MCF 10A (cell line): ENCODE measurements around the gene SEMA3D. TPM values are rescaled to one million over a fixed set of nuclear protein-coding genes. Genes with fewer than 3 reads are reported as not detected.

ENCODE experiments used
- BruUV-seq: library from RNA; stranded (reverse); fragments of 400-500 nt; replicated peaks from 2 replicates; lab custom pipeline; 2021; lab: Mats Ljungman, UMichigan
- CTCF ChIA-PET: fragments of 300-600 bp; sonication (Branson Sonifier 250); formaldehyde crosslinking; extraction: SDS; loops from one replicate; lab custom pipeline; 2021; ENCODE audit warnings: antibody characterized with exemption, inconsistent platforms; lab: Yijun Ruan, JAX
- POLR2A ChIA-PET: fragments of 300-600, 350-650 bp; sonication (Branson Sonifier 250); formaldehyde crosslinking; extraction: SDS; loops from one replicate; lab custom pipeline; 2020; ENCODE audit warnings: antibody characterized with exemption, inconsistent platforms; lab: Yijun Ruan, JAX
- DNase-seq: peaks from one replicate; pipeline ENCODE4 v3.0.0-alpha.2; 2018; ENCODE audit not compliant: unreplicated experiment
- H3K27ac Mint-ChIP-seq: one replicate; pipeline ENCODE4 v1.8.0; 2022; ENCODE audit warnings: mild to moderate bottlenecking, low read depth, mixed read lengths; ENCODE audit not compliant: unreplicated experiment
- H3K27me3 Mint-ChIP-seq: one replicate; pipeline ENCODE4 v1.8.0; 2022; ENCODE audit warnings: mixed read lengths; ENCODE audit not compliant: insufficient read depth, unreplicated experiment
- H3K36me3 Mint-ChIP-seq: one replicate; pipeline ENCODE4 v1.8.0; 2022; ENCODE audit warnings: mild to moderate bottlenecking, moderate library complexity, mixed read lengths; ENCODE audit not compliant: insufficient read depth, unreplicated experiment
- H3K4me1 Mint-ChIP-seq: one replicate; pipeline ENCODE4 v1.8.0; 2022; ENCODE audit warnings: mixed read lengths; ENCODE audit not compliant: insufficient read depth, unreplicated experiment
- H3K4me3 Mint-ChIP-seq: one replicate; pipeline ENCODE4 v1.8.0; 2022; ENCODE audit warnings: mild to moderate bottlenecking, moderate library complexity, mixed read lengths; ENCODE audit not compliant: unreplicated experiment
- H3K9me3 Mint-ChIP-seq: one replicate; pipeline ENCODE4 v1.8.0; 2022; ENCODE audit warnings: mixed read lengths; ENCODE audit not compliant: unreplicated experiment
- intact Hi-C: fragments of 100-400 bp; cut with micrococcal nuclease; formaldehyde crosslinking; loops from 2 replicates; pipeline ENCODE4 v1.14.1; 2022
- total RNA-seq: library from RNA; stranded (reverse); gene quantifications from 2 replicates; pipeline ENCODE4 v1.2.3, GENCODE V29; 2022
- TF ChIP-seq, protein P1 (sequence below): fragments of 200-600 bp; IDR thresholded peaks from one replicate; pipeline ENCODE4 v1.8.0; 2022; ENCODE audit warnings: antibody characterized with exemption, mild to moderate bottlenecking; ENCODE audit not compliant: unreplicated experiment

SEMA3D gene
- total RNA-seq, 1 experiment from 2014 or later: not detected

DNA sequence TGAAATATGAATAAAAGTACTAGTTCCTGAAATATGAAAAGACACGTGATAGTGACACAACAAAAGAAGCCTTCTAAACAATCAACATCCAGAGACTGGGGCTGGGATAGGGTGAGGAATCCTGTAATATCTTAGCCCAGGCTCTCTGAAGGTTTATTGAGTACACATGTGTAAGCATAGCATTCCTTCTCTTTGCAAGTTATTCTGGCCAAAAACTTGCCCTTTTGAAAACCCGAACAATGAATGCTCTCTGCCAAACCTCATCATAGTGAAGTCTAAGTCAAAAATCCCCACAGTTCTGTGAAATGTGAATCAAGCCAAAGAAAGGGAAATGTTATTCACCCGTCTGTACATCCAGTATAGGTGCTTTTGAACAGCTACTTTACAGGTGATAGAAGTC lies 11.6 kb downstream of the SEMA3D start:
- POLR2A ChIA-PET: no interaction called here
- Mint-ChIP-seq H3K9me3 (peaks cover 8% of the 10 kb centered on the region), H3K36me3 (no peaks in the 10 kb centered on the region), H3K27ac (no peak overlapping the region), H3K4me3 (no peak overlapping the region), H3K4me1 (no peaks in the 10 kb centered on the region), H3K27me3 (peaks cover 38% of the 10 kb centered on the region)
- intact Hi-C loops: no loop called here
- no peak for DNase-seq
- TF ChIP-seq, protein P1, sequence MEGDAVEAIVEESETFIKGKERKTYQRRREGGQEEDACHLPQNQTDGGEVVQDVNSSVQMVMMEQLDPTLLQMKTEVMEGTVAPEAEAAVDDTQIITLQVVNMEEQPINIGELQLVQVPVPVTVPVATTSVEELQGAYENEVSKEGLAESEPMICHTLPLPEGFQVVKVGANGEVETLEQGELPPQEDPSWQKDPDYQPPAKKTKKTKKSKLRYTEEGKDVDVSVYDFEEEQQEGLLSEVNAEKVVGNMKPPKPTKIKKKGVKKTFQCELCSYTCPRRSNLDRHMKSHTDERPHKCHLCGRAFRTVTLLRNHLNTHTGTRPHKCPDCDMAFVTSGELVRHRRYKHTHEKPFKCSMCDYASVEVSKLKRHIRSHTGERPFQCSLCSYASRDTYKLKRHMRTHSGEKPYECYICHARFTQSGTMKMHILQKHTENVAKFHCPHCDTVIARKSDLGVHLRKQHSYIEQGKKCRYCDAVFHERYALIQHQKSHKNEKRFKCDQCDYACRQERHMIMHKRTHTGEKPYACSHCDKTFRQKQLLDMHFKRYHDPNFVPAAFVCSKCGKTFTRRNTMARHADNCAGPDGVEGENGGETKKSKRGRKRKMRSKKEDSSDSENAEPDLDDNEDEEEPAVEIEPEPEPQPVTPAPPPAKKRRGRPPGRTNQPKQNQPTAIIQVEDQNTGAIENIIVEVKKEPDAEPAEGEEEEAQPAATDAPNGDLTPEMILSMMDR: no peak
- CTCF ChIA-PET: no interaction called here
- no TSS peak for BruUV-seq

DNA sequence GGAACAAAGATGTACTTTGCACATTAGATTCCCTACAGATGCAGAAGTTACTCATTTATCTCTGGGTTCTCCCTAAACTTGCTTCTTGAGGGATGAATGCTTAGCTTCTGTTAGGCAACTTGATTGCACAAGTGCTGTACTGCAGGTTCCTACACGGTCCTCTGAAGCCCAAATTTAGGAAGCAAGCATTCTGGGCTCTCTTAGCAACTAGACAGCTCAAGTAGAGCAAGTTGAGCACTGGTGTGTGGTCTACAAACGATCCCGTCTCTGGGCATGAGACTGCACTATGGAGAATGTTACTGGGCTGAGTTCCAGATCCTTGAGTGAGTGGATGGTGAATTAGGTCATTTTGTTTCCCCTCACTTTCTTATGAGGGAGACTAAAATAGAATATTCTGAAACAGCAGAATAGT lies 14.3 kb downstream of the SEMA3D start:
- no TSS peak for BruUV-seq
- ChIA-PET POLR2A (no interaction called here), CTCF (no interaction called here)
- H3K4me3 Mint-ChIP-seq: no peak overlapping the region
- H3K27ac Mint-ChIP-seq: no peak overlapping the region
- no peaks in the 10 kb centered on the region for H3K4me1 Mint-ChIP-seq
- no peak for DNase-seq
- H3K27me3 Mint-ChIP-seq: peaks cover 50% of the 10 kb centered on the region
- TF ChIP-seq, protein P1: no peak
- H3K36me3 Mint-ChIP-seq: no peaks in the 10 kb centered on the region
- intact Hi-C loops: no loop called here
- no peaks in the 10 kb centered on the region for H3K9me3 Mint-ChIP-seq

DNA sequence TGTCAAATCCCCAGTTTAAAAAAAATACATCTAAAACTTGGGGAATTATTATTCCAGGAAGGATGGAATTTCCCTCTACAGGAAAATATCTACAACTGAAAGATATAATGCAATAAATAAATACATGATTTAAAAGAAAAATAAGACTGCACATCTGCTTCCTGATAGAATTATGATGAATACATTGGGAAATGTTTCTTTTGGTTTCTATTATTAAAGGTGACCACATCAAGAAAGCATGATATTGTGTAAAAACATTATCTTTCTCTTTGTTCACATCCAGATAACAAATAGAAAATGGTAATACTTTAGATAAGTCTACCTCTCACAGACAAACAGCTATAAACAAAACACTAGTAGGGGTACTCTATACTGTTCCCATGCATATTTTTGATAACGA lies 19.2 kb downstream of the SEMA3D start:
- Mint-ChIP-seq H3K4me1 (no peaks in the 10 kb centered on the region), H3K4me3 (no peak overlapping the region), H3K27ac (no peak overlapping the region), H3K9me3 (no peaks in the 10 kb centered on the region), H3K36me3 (no peaks in the 10 kb centered on the region), H3K27me3 (peaks cover 44% of the 10 kb centered on the region)
- POLR2A ChIA-PET: no interaction called here
- BruUV-seq: no TSS peak
- intact Hi-C loops: no loop called here
- TF ChIP-seq, protein P1: no peak
- no peak for DNase-seq
- CTCF ChIA-PET: no interaction called here

DNA sequence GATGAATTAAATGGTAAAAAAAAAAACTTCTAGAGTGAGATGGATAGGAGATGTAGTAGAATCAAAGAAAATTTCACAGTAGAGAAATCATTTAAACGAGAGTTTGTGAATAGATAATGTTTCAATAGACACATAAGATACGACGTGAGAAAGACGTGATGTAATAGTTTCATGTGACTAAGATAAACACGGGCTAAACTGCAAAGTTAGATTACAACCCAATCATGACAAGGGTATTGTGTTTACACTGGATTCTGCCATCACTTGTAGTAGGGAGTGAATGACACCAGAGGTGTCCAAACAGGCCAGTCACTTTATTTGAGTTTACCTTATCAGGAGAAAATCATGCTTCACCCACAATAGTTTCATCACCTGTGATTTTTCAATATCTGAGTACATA lies 21.6 kb downstream of the SEMA3D start:
- no peaks in the 10 kb centered on the region for H3K36me3 Mint-ChIP-seq
- TF ChIP-seq, protein P1: no peak
- peaks cover 2% of the 10 kb centered on the region for H3K4me1 Mint-ChIP-seq
- no TSS peak for BruUV-seq
- CTCF ChIA-PET: no interaction called here
- no peak for DNase-seq
- H3K9me3 Mint-ChIP-seq: no peaks in the 10 kb centered on the region
- no peak overlapping the region for H3K4me3 Mint-ChIP-seq
- H3K27ac Mint-ChIP-seq: no peak overlapping the region
- POLR2A ChIA-PET: no interaction called here
- H3K27me3 Mint-ChIP-seq: peaks cover 62% of the 10 kb centered on the region
- intact Hi-C loops: no loop called here
